Measurements from ENCODE around the gene ARCN1. TPM values are rescaled to one million over a fixed set of nuclear protein-coding genes. Genes with fewer than 3 reads are reported as not detected.

Gene ARCN1
- polyA plus RNA-seq, 2 of the 4 experiments (the other 2 are of a cell fraction) = 88.7 to 150 TPM

DNA sequence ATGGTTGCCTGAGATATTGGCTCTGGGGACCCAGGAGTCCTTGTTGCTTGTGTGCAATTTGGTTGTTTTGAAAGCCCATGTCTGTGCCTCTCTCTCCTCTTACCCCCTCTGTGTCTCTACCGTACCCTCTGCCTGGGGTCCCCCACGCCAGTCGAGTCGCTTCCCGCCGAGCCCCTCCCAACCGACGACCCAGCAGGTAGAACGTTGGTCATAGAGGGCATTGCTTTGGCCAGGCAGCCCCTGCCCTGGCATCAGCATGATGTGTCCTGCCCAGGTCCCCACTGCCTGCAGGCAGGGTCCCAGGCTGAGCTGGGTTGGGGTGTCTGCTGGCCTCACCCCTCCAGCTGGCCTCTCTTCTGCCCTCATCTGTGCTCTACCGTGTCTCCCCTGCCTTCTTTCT is 72.3 kb downstream of the ARCN1 start:
- ATAC-seq (no peak), FAIRE-seq (no peak), DNase-seq (ENCODE audit: low read depth in 1 of 2, low spot score in 1 of 2) (no peak)
- POLR2A ChIA-PET = no interaction called here
- CTCF ChIA-PET = interaction anchor here (2.7 kb wide), 1 partner anchor 15 kb away, joined by 10 read pairs; no protein-coding TSS in a partner anchor
- 88% methylated on average over 8 of the region's 10 CpGs for WGBS (ENCODE audit: missing lambda C conversion rate)
- no peaks in the 10 kb centered on the region for H3K9me3 ChIP-seq
- H3K4me2 ChIP-seq = no peak overlapping the region
- H3K27ac ChIP-seq = no peak overlapping the region
- no peak overlapping the region for H3K4me3 ChIP-seq
- H3K4me1 ChIP-seq = no peaks in the 10 kb centered on the region
- TF ChIP-seq, protein P1, sequence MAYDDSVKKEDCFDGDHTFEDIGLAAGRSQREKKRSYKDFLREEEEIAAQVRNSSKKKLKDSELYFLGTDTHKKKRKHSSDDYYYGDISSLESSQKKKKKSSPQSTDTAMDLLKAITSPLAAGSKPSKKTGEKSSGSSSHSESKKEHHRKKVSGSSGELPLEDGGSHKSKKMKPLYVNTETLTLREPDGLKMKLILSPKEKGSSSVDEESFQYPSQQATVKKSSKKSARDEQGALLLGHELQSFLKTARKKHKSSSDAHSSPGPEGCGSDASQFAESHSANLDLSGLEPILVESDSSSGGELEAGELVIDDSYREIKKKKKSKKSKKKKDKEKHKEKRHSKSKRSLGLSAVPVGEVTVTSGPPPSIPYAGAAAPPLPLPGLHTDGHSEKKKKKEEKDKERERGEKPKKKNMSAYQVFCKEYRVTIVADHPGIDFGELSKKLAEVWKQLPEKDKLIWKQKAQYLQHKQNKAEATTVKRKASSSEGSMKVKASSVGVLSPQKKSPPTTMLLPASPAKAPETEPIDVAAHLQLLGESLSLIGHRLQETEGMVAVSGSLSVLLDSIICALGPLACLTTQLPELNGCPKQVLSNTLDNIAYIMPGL (CRISPR knock-in tag; IDR thresholded peaks at IDR 0.05; ENCODE audit: borderline replicate concordance) = no peak
- TF ChIP-seq RARB (CRISPR knock-in tag; IDR thresholded peaks at IDR 0.05) (no peak), KDM5A (IDR thresholded peaks at IDR 0.05) (no peak), MYC (IDR thresholded peaks at IDR 0.05; ENCODE audit: borderline replicate concordance, low read length) (no peak), CBX8 (IDR thresholded peaks at IDR 0.05) (no peak), EP300 (IDR thresholded peaks at IDR 0.05) (no peak), ESRRA (IDR thresholded peaks at IDR 0.05; ENCODE audit: borderline replicate concordance, low read length) (no peak), RNF2 (IDR thresholded peaks at IDR 0.05; ENCODE audit: borderline replicate concordance, low read depth) (no peak), JUN (IDR thresholded peaks at IDR 0.05) (no peak)
- TF ChIP-seq, protein P2, sequence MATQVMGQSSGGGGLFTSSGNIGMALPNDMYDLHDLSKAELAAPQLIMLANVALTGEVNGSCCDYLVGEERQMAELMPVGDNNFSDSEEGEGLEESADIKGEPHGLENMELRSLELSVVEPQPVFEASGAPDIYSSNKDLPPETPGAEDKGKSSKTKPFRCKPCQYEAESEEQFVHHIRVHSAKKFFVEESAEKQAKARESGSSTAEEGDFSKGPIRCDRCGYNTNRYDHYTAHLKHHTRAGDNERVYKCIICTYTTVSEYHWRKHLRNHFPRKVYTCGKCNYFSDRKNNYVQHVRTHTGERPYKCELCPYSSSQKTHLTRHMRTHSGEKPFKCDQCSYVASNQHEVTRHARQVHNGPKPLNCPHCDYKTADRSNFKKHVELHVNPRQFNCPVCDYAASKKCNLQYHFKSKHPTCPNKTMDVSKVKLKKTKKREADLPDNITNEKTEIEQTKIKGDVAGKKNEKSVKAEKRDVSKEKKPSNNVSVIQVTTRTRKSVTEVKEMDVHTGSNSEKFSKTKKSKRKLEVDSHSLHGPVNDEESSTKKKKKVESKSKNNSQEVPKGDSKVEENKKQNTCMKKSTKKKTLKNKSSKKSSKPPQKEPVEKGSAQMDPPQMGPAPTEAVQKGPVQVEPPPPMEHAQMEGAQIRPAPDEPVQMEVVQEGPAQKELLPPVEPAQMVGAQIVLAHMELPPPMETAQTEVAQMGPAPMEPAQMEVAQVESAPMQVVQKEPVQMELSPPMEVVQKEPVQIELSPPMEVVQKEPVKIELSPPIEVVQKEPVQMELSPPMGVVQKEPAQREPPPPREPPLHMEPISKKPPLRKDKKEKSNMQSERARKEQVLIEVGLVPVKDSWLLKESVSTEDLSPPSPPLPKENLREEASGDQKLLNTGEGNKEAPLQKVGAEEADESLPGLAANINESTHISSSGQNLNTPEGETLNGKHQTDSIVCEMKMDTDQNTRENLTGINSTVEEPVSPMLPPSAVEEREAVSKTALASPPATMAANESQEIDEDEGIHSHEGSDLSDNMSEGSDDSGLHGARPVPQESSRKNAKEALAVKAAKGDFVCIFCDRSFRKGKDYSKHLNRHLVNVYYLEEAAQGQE (IDR thresholded peaks at IDR 0.05) = no peak
- TF ChIP-seq, protein P3, sequence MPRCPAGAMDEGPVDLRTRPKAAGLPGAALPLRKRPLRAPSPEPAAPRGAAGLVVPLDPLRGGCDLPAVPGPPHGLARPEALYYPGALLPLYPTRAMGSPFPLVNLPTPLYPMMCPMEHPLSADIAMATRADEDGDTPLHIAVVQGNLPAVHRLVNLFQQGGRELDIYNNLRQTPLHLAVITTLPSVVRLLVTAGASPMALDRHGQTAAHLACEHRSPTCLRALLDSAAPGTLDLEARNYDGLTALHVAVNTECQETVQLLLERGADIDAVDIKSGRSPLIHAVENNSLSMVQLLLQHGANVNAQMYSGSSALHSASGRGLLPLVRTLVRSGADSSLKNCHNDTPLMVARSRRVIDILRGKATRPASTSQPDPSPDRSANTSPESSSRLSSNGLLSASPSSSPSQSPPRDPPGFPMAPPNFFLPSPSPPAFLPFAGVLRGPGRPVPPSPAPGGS (IDR thresholded peaks at IDR 0.05) = no peak

DNA sequence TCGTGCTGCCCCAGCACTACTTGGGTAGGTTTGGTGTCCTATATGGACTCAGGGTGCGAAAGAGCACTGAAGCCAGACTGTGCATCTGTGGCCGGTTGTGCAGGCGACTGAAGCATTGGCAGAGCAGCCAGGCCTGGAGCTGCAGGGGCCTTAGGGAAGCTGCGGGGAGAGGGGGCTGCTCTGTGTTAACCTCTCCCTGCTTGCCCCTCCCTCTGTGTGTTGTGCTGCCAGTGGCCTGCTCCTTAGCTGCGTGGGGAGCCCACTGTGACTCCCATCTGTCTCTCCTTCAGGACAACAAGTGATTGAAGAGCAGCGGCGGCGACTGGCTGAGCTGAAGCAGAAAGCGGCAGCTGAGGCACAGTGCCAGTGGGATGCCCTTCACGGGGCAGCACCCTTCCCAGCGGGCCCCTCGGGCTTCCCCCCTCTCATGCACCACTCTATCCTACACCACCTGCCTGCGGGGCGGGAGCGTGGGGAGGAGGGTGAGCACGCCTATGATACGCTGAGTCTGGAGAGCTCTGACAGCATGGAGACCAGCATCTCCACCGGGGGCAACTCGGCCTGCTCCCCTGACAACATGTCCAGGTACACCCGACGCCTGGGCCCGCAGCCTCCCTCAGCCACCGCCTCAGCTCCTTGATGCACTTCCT is 73.0 kb downstream of the ARCN1 start:
- Histone ChIP-seq H3K27ac (no peak overlapping the region), H3K9me3 (no peaks in the 10 kb centered on the region), H3K4me2 (no peak overlapping the region), H3K4me3 (no peak overlapping the region), H3K4me1 (no peaks in the 10 kb centered on the region)
- WGBS (ENCODE audit: missing lambda C conversion rate) = 84% methylated on average over 18 of the region's 24 CpGs
- no peak for ATAC-seq
- TF ChIP-seq NFE2L2 (conservative IDR thresholded peaks at IDR 0.05; ENCODE audit: low read length) = no peak
- TF ChIP-seq HOXA7 (CRISPR knock-in tag; IDR thresholded peaks at IDR 0.05) = no peak
- no peak for TF ChIP-seq SREBF2 (IDR thresholded peaks at IDR 0.05)
- no peak for TF ChIP-seq BHLHE40 (IDR thresholded peaks at IDR 0.05; ENCODE audit: low read depth, low read length)
- no peak for TF ChIP-seq ZC3H11A (IDR thresholded peaks at IDR 0.05)
- no peak for TF ChIP-seq ZFP36 (IDR thresholded peaks at IDR 0.05; ENCODE audit: borderline replicate concordance, partially characterized antibody)
- no peak for TF ChIP-seq JUN (IDR thresholded peaks at IDR 0.05)
- TF ChIP-seq TFCP2L1 (CRISPR knock-in tag; IDR thresholded peaks at IDR 0.05) = no peak
- TF ChIP-seq, protein P4, sequence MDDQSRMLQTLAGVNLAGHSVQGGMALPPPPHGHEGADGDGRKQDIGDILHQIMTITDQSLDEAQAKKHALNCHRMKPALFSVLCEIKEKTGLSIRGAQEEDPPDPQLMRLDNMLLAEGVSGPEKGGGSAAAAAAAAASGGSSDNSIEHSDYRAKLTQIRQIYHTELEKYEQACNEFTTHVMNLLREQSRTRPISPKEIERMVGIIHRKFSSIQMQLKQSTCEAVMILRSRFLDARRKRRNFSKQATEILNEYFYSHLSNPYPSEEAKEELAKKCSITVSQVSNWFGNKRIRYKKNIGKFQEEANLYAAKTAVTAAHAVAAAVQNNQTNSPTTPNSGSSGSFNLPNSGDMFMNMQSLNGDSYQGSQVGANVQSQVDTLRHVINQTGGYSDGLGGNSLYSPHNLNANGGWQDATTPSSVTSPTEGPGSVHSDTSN (IDR thresholded peaks at IDR 0.05) = no peak
- TF ChIP-seq, protein P5, sequence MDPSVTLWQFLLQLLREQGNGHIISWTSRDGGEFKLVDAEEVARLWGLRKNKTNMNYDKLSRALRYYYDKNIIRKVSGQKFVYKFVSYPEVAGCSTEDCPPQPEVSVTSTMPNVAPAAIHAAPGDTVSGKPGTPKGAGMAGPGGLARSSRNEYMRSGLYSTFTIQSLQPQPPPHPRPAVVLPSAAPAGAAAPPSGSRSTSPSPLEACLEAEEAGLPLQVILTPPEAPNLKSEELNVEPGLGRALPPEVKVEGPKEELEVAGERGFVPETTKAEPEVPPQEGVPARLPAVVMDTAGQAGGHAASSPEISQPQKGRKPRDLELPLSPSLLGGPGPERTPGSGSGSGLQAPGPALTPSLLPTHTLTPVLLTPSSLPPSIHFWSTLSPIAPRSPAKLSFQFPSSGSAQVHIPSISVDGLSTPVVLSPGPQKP (IDR thresholded peaks at IDR 0.05; ENCODE audit: low read depth, low read length) = no peak
- no peak for TF ChIP-seq RCOR1 (IDR thresholded peaks at IDR 0.05; ENCODE audit: low read depth, low read length)
- TF ChIP-seq, protein P6, sequence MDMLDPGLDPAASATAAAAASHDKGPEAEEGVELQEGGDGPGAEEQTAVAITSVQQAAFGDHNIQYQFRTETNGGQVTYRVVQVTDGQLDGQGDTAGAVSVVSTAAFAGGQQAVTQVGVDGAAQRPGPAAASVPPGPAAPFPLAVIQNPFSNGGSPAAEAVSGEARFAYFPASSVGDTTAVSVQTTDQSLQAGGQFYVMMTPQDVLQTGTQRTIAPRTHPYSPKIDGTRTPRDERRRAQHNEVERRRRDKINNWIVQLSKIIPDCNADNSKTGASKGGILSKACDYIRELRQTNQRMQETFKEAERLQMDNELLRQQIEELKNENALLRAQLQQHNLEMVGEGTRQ (IDR thresholded peaks at IDR 0.05) = no peak
- CTCF ChIA-PET = interaction anchor here (0.5 to 1.2 kb wide), 2 partner anchors 14 to 38 kb away, joined by 3 read pairs; no protein-coding TSS in a partner anchor
- FAIRE-seq = no peak
- POLR2A ChIA-PET = no interaction called here
- DNase-seq (ENCODE audit: low read depth in 1 of 2, low spot score in 1 of 2) = no peak
